A549 (cell line): ENCODE results near the gene ASIC2. TPM values are rescaled to one million over a fixed set of nuclear protein-coding genes. Genes with fewer than 3 reads are reported as not detected.
A peak's percentile ranks its signal among the peaks of the same experiment; 100 is the strongest.

ENCODE experiments used
- BHLHE40 ChIP-seq: IDR thresholded peaks from 2 replicates; pipeline ENCODE4 v1.6.1; 2012; ENCODE audit warnings: low read depth, low read length, inconsistent platforms
- CBX8 ChIP-seq: fragments of 200-600 bp; sonication (generic); IDR thresholded peaks from 2 replicates; pipeline ENCODE4 v1.6.1; 2016
- CEBPB ChIP-seq, 2 experiments: fragments of >200 bp in 1 of 2; sonication (Bioruptor Twin) in 1 of 2; formaldehyde crosslinking in 1 of 2; IDR thresholded peaks; 2 replicates each; pipeline ENCODE4 v1.6.1; 2012 to 2016
- CHD2 ChIP-seq: fragments of 150-350 bp; IDR thresholded peaks from 2 replicates; pipeline ENCODE4 v1.6.1; 2014; ENCODE audit warnings: low read length; ENCODE audit not compliant: partially characterized antibody
- CHD4 ChIP-seq: fragments of 200-600 bp; sonication (generic); IDR thresholded peaks from 2 replicates; pipeline ENCODE4 v1.6.1; 2016; ENCODE audit warnings: antibody characterized with exemption, mild to moderate bottlenecking, borderline replicate concordance
- EHF ChIP-seq: fragments of 250-450 bp; sonication (Bioruptor Pico); IDR thresholded peaks from 2 replicates; pipeline ENCODE4 v1.5.0; 2020; ENCODE audit warnings: mild to moderate bottlenecking
- FOSB ChIP-seq: fragments of 250-450 bp; sonication (Bioruptor Pico); IDR thresholded peaks from 2 replicates; pipeline ENCODE4 v1.5.0; 2020; ENCODE audit warnings: mild to moderate bottlenecking, moderate library complexity
- FOSL2 ChIP-seq, 2 experiments: fragments of 450-650 bp in 1 of 2; fragments of >200 bp in 1 of 2; sonication (Bioruptor Twin) in 1 of 2; formaldehyde crosslinking; IDR thresholded peaks; 2 replicates each; pipeline versions ENCODE4 v1.5.0 to v1.6.1; 2016 to 2020; ENCODE audit warnings: mild to moderate bottlenecking in 1 of 2, moderate library complexity in 1 of 2
- GATA3 ChIP-seq: IDR thresholded peaks from 2 replicates; pipeline ENCODE4 v1.6.1; 2012; ENCODE audit warnings: borderline replicate concordance
- HEYL ChIP-seq: fragments of 250-450 bp; sonication (Bioruptor Pico); IDR thresholded peaks from 2 replicates; pipeline ENCODE4 v1.8.0; 2021; ENCODE audit warnings: mild to moderate bottlenecking, moderate library complexity
- HOXA7 ChIP-seq: fragments of 250-450 bp; sonication (Bioruptor Pico); IDR thresholded peaks from 2 replicates; pipeline ENCODE4 v1.5.0; 2020; ENCODE audit warnings: mild to moderate bottlenecking, moderate library complexity
- HOXB13 ChIP-seq: fragments of 250-450 bp; sonication (Bioruptor Pico); IDR thresholded peaks from 2 replicates; pipeline ENCODE4 v1.5.0; 2020; ENCODE audit warnings: low read depth, mild to moderate bottlenecking, moderate library complexity
- HOXB5 ChIP-seq: fragments of 250-450 bp; sonication (Bioruptor Pico); IDR thresholded peaks from 2 replicates; pipeline ENCODE4 v1.5.0; 2020; ENCODE audit warnings: mild to moderate bottlenecking, moderate library complexity
- KDM1A ChIP-seq: fragments of 200-600 bp; sonication (generic); IDR thresholded peaks from 2 replicates; pipeline ENCODE4 v1.6.1; 2016; ENCODE audit warnings: low read depth, mild to moderate bottlenecking
- MAFK ChIP-seq: fragments of 450-650 bp; IDR thresholded peaks from 2 replicates; pipeline ENCODE4 v1.6.1; 2014; ENCODE audit not compliant: partially characterized antibody
- NFE2L2 ChIP-seq: fragments of 150-350 bp; conservative IDR thresholded peaks from 2 replicates; pipeline ENCODE4 v1.6.1; 2014; ENCODE audit warnings: low read length
- NPAS2 ChIP-seq: fragments of 250-450 bp; sonication (Bioruptor Pico); IDR thresholded peaks from 2 replicates; pipeline ENCODE4 v1.8.0; 2022; ENCODE audit warnings: mild to moderate bottlenecking, moderate library complexity, borderline replicate concordance
- POLR2A ChIP-seq: IDR thresholded peaks from 2 replicates; pipeline ENCODE4 v1.6.1; 2012; ENCODE audit warnings: mild to moderate bottlenecking, low read length
- POLR2AphosphoS2 ChIP-seq: conservative IDR thresholded peaks from 2 replicates; pipeline ENCODE4 v1.6.1; 2012; ENCODE audit warnings: low read length, improper control_type of control experiment, inconsistent platforms
- RAD21 ChIP-seq, 2 experiments: fragments of >200 bp in 1 of 2; sonication (Bioruptor Twin) in 1 of 2; formaldehyde crosslinking in 1 of 2; IDR thresholded peaks in 1 of 2; conservative IDR thresholded peaks in 1 of 2; 2 replicates in 1 of 2; 3 replicates in 1 of 2; pipeline ENCODE4 v1.6.1; 2012 to 2018; ENCODE audit warnings: inconsistent platforms in 1 of 2
- RARB ChIP-seq: fragments of 250-450 bp; sonication (Bioruptor Pico); IDR thresholded peaks from 2 replicates; pipeline ENCODE4 v1.8.0; 2021; ENCODE audit warnings: mild to moderate bottlenecking, moderate library complexity
- RCOR1 ChIP-seq: fragments of 150-350 bp; IDR thresholded peaks from 2 replicates; pipeline ENCODE4 v1.6.1; 2014; ENCODE audit warnings: antibody characterized with exemption, low read length, low read depth
- RFX5 ChIP-seq: fragments of 450-650 bp; IDR thresholded peaks from 2 replicates; pipeline ENCODE4 v1.7.1; 2014; ENCODE audit warnings: antibody characterized with exemption, mild to moderate bottlenecking, moderate library complexity
- SMC3 ChIP-seq: fragments of >200 bp; sonication (Bioruptor Twin); formaldehyde crosslinking; IDR thresholded peaks from 3 replicates; pipeline ENCODE4 v1.6.1; 2018; ENCODE audit warnings: inconsistent platforms
- TFCP2L1 ChIP-seq: fragments of 250-450 bp; sonication (Bioruptor Pico); IDR thresholded peaks from 2 replicates; pipeline ENCODE4 v1.5.0; 2021; ENCODE audit warnings: mild to moderate bottlenecking
- TP53 ChIP-seq: fragments of 250-450 bp; sonication (Bioruptor Pico); IDR thresholded peaks from 2 replicates; pipeline ENCODE4 v1.5.0; 2021; ENCODE audit warnings: mild to moderate bottlenecking, moderate library complexity
- ZFP36 ChIP-seq: fragments of 450-650 bp; IDR thresholded peaks from 2 replicates; pipeline ENCODE4 v1.6.1; 2014; ENCODE audit warnings: borderline replicate concordance; ENCODE audit not compliant: partially characterized antibody
- ZNF302 ChIP-seq: fragments of 250-450 bp; sonication (Bioruptor Pico); IDR thresholded peaks from 2 replicates; pipeline ENCODE4 v1.9.0; 2021; ENCODE audit warnings: inconsistent platforms, mild to moderate bottlenecking, moderate library complexity
- ZSCAN20 ChIP-seq: fragments of 250-450 bp; sonication (Bioruptor Pico); IDR thresholded peaks from 2 replicates; pipeline ENCODE4 v1.8.0; 2022; ENCODE audit warnings: mild to moderate bottlenecking, moderate library complexity
- polyA plus RNA-seq, 4 experiments: library from polyadenylated mRNA; depleted of rRNA in 3 of 4; stranded (reverse); fragments of >200 nt; fragmentation: RNase III in 1 of 4; extraction: RNeasy Plus Mini Kit Qiagen cat#74134 plus additional on column Dnase treatment in 1 of 4; gene quantifications; 2 replicates in 3 of 4; 3 replicates in 1 of 4; pipeline ENCODE4 v1.2.3, GENCODE V29; 2011 to 2017
- TF ChIP-seq, protein P1 (sequence below): fragments of 450-650 bp; IDR thresholded peaks from 2 replicates; pipeline ENCODE4 v1.6.1; 2014; ENCODE audit warnings: antibody characterized with exemption
- TF ChIP-seq, protein P2 (sequence below): IDR thresholded peaks from 2 replicates; pipeline ENCODE4 v1.6.1; 2012
- TF ChIP-seq, protein P3 (sequence below): fragments of >200 bp; sonication (Bioruptor Twin); formaldehyde crosslinking; IDR thresholded peaks from 3 replicates; pipeline ENCODE4 v1.6.1; 2016
- TF ChIP-seq, protein P4 (sequence below): fragments of >200 bp; sonication (Bioruptor Twin); formaldehyde crosslinking; IDR thresholded peaks from 3 replicates; pipeline ENCODE4 v1.5.1; 2016
- TF ChIP-seq, protein P5 (sequence below): IDR thresholded peaks from 2 replicates; pipeline ENCODE4 v1.6.1; 2012; ENCODE audit warnings: low read depth, borderline replicate concordance
- TF ChIP-seq, protein P6 (sequence below): fragments of 200-600 bp; sonication (generic); IDR thresholded peaks from 2 replicates; pipeline ENCODE4 v1.6.1; 2016; ENCODE audit warnings: antibody characterized with exemption, mild to moderate bottlenecking, moderate library complexity

ASIC2 gene
- polyA plus RNA-seq, 2 of the 4 experiments (the other 2 are of a cell fraction), result 1.5 to 1.9 TPM

DNA sequence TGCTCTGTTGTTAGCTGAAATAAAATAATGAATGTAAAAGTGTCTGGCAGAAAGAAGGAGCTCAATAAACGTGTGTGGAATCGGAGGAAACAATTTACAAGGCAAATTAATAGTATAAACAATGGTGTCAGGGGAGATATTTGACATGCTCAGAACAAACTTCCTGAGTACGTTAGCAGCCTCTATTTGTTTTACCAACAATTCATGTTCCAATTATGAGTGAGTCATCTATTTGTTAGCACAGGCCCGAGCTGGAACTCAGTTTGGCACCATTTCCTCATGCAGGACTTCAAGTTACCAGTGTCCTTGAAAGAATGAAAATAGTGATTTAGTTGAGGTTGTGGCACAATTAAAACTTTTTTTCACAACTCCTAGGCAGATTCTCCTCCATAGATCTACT is 9.1 kb downstream of the ASIC2 start (continued):
- TF ChIP-seq, protein P1, sequence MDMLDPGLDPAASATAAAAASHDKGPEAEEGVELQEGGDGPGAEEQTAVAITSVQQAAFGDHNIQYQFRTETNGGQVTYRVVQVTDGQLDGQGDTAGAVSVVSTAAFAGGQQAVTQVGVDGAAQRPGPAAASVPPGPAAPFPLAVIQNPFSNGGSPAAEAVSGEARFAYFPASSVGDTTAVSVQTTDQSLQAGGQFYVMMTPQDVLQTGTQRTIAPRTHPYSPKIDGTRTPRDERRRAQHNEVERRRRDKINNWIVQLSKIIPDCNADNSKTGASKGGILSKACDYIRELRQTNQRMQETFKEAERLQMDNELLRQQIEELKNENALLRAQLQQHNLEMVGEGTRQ, result no peak
- TF ChIP-seq, protein P2, sequence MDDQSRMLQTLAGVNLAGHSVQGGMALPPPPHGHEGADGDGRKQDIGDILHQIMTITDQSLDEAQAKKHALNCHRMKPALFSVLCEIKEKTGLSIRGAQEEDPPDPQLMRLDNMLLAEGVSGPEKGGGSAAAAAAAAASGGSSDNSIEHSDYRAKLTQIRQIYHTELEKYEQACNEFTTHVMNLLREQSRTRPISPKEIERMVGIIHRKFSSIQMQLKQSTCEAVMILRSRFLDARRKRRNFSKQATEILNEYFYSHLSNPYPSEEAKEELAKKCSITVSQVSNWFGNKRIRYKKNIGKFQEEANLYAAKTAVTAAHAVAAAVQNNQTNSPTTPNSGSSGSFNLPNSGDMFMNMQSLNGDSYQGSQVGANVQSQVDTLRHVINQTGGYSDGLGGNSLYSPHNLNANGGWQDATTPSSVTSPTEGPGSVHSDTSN, result no peak
- TF ChIP-seq CHD4, result no peak
- no peak for TF ChIP-seq NFE2L2
- TF ChIP-seq, protein P3, sequence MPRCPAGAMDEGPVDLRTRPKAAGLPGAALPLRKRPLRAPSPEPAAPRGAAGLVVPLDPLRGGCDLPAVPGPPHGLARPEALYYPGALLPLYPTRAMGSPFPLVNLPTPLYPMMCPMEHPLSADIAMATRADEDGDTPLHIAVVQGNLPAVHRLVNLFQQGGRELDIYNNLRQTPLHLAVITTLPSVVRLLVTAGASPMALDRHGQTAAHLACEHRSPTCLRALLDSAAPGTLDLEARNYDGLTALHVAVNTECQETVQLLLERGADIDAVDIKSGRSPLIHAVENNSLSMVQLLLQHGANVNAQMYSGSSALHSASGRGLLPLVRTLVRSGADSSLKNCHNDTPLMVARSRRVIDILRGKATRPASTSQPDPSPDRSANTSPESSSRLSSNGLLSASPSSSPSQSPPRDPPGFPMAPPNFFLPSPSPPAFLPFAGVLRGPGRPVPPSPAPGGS, result peak; percentile 70; the same call in 1 of the 3 replicates
- no peak for TF ChIP-seq RFX5
- TF ChIP-seq ZFP36, result peak; percentile 28
- no peak for TF ChIP-seq HEYL (CRISPR knock-in tag)
- no peak for TF ChIP-seq FOSB (CRISPR knock-in tag)
- peak in 1 of 2 experiments; percentile 58; a peak in 1 of 4 replicates for TF ChIP-seq CEBPB (IDR thresholded peaks at IDR 0.05)
- TF ChIP-seq KDM1A, result no peak
- no peak for TF ChIP-seq HOXB5 (CRISPR knock-in tag)
- TF ChIP-seq ZSCAN20 (CRISPR knock-in tag), result no peak
- TF ChIP-seq POLR2A, result no peak
- peak; percentile 25 for TF ChIP-seq MAFK
- no peak for TF ChIP-seq ZNF302 (CRISPR knock-in tag)
- no peak for TF ChIP-seq RARB (CRISPR knock-in tag)
- no peak for TF ChIP-seq RCOR1
- TF ChIP-seq, protein P4, sequence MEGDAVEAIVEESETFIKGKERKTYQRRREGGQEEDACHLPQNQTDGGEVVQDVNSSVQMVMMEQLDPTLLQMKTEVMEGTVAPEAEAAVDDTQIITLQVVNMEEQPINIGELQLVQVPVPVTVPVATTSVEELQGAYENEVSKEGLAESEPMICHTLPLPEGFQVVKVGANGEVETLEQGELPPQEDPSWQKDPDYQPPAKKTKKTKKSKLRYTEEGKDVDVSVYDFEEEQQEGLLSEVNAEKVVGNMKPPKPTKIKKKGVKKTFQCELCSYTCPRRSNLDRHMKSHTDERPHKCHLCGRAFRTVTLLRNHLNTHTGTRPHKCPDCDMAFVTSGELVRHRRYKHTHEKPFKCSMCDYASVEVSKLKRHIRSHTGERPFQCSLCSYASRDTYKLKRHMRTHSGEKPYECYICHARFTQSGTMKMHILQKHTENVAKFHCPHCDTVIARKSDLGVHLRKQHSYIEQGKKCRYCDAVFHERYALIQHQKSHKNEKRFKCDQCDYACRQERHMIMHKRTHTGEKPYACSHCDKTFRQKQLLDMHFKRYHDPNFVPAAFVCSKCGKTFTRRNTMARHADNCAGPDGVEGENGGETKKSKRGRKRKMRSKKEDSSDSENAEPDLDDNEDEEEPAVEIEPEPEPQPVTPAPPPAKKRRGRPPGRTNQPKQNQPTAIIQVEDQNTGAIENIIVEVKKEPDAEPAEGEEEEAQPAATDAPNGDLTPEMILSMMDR, result no peak
- TF ChIP-seq, protein P5, sequence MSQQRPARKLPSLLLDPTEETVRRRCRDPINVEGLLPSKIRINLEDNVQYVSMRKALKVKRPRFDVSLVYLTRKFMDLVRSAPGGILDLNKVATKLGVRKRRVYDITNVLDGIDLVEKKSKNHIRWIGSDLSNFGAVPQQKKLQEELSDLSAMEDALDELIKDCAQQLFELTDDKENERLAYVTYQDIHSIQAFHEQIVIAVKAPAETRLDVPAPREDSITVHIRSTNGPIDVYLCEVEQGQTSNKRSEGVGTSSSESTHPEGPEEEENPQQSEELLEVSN, result no peak
- TF ChIP-seq FOSL2 (IDR thresholded peaks at IDR 0.05), result peak; percentile 89
- peak; percentile 97 for TF ChIP-seq FOSL2 (CRISPR knock-in tag; IDR thresholded peaks at IDR 0.05)
- no peak for TF ChIP-seq BHLHE40
- no peak for TF ChIP-seq SMC3
- TF ChIP-seq, protein P6, sequence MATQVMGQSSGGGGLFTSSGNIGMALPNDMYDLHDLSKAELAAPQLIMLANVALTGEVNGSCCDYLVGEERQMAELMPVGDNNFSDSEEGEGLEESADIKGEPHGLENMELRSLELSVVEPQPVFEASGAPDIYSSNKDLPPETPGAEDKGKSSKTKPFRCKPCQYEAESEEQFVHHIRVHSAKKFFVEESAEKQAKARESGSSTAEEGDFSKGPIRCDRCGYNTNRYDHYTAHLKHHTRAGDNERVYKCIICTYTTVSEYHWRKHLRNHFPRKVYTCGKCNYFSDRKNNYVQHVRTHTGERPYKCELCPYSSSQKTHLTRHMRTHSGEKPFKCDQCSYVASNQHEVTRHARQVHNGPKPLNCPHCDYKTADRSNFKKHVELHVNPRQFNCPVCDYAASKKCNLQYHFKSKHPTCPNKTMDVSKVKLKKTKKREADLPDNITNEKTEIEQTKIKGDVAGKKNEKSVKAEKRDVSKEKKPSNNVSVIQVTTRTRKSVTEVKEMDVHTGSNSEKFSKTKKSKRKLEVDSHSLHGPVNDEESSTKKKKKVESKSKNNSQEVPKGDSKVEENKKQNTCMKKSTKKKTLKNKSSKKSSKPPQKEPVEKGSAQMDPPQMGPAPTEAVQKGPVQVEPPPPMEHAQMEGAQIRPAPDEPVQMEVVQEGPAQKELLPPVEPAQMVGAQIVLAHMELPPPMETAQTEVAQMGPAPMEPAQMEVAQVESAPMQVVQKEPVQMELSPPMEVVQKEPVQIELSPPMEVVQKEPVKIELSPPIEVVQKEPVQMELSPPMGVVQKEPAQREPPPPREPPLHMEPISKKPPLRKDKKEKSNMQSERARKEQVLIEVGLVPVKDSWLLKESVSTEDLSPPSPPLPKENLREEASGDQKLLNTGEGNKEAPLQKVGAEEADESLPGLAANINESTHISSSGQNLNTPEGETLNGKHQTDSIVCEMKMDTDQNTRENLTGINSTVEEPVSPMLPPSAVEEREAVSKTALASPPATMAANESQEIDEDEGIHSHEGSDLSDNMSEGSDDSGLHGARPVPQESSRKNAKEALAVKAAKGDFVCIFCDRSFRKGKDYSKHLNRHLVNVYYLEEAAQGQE, result no peak
- no peak for TF ChIP-seq TP53 (CRISPR knock-in tag)
- no peak for TF ChIP-seq NPAS2
- TF ChIP-seq CBX8, result no peak
- TF ChIP-seq POLR2AphosphoS2, result no peak
- no peak for TF ChIP-seq HOXB13 (CRISPR knock-in tag)
- TF ChIP-seq EHF (CRISPR knock-in tag), result no peak
- TF ChIP-seq GATA3, result peak; percentile 94
- no peak for TF ChIP-seq HOXA7 (CRISPR knock-in tag)
- TF ChIP-seq TFCP2L1 (CRISPR knock-in tag), result no peak
- no peak for TF ChIP-seq CHD2
- 0 out of 5 replicates have a peak, but pooled peaks of 1 of the 2 experiments have one; percentile 12 for TF ChIP-seq RAD21 (conservative IDR thresholded peaks at IDR 0.05 in 1 of 2, IDR thresholded peaks at IDR 0.05 in 1 of 2)
